ENCODE measurements around the gene UBAP1L. TPM values are rescaled to one million over a fixed set of nuclear protein-coding genes. Genes with fewer than 3 reads are reported as not detected.

The UBAP1L gene
- total RNA-seq, 1 donor, result 2.1 TPM

DNA sequence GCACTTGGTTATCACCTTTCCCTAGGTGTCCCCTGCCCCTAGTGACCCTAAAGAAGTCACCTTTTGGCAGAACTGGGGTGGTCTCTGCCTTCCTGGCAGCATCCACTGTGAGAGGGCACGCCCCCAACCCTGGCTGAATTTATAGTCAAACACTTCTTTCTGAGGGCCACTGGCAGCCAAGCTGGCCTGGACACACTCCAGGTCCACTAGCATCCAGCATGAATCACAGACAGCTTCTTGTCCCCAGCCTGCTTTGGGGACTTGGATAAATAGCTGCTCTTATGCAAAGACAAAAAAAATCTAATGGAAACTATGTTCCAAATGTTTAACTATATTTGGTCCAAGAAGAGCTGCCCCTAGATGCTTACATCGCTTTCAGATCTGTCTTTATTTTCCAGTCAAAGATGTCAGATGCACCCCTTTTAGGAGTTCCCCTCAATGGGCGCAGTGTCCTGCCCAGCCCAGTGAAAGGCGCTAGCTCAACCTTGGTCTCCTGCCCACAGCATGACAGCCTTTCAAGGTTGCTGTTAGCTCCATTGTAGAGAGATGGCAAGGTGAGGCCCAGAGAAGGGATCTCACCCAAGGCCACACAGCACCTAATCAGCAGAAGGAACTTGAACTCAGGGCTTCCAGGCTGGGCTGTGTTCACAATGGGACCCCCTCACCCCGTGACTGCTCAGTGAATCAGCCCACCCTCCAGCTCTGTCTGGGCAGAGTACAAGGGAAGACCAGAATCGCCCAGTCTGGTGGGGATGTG lies 54.2 kb downstream of the UBAP1L start:
- H3K4me3 ChIP-seq (ENCODE audit: low read depth, low read length), result no peak overlapping the region
- TF ChIP-seq CTCF (IDR thresholded peaks at IDR 0.05; ENCODE audit: insufficient read depth, low read length), result no peak
- DNase-seq (ENCODE audit: low read depth), result no peak

- no peak for DNase-seq (ENCODE audit: low read depth)
- no peak for TF ChIP-seq CTCF (IDR thresholded peaks at IDR 0.05; ENCODE audit: insufficient read depth, low read length)
Measured at GRCh38 chr15:65059931-65060596, 54.9 kb downstream of the UBAP1L start.

GRCh38 chr15:65059369-65059750 lies 55.6 kb downstream of the UBAP1L start:
- H3K4me3 ChIP-seq (ENCODE audit: low read depth, low read length), result no peak overlapping the region
- no peak for DNase-seq (ENCODE audit: low read depth)
- no peak for TF ChIP-seq CTCF (IDR thresholded peaks at IDR 0.05; ENCODE audit: insufficient read depth, low read length)

More at GRCh38 chr15:65059931-65060596, 54.9 kb downstream of the UBAP1L start:
- no peak overlapping the region for H3K4me3 ChIP-seq (ENCODE audit: low read depth, low read length)

- no peak overlapping the region for H3K4me3 ChIP-seq (ENCODE audit: low read depth, low read length)
- DNase-seq (ENCODE audit: low read depth), result no peak
- no peak for TF ChIP-seq CTCF (IDR thresholded peaks at IDR 0.05; ENCODE audit: insufficient read depth, low read length)
Measured at GRCh38 chr15:65058394-65059368, 56.3 kb downstream of the UBAP1L start.

DNA sequence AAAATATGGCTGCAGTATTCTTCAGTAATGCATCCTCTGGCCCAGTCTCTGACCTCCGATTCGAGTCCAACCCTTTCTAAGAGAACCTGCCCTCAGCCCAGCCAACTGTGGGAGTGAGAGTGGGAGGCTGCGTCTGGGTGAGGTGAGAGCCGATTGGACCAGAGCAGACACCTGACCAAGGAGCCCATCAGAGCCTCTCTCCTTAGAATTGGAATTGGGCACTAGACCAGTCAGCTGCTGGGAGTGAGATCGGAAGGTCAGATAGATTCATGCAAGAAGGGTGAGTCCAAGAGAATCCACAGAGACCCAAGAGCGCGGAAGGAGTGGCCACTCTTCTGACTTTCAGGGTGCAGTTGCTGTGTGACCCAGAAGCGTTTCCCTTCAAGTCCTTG lies 57.5 kb downstream of the UBAP1L start:
- no peak overlapping the region for H3K4me3 ChIP-seq (ENCODE audit: low read depth, low read length)
- DNase-seq (ENCODE audit: low read depth), result no peak
- TF ChIP-seq CTCF (IDR thresholded peaks at IDR 0.05; ENCODE audit: insufficient read depth, low read length), result no peak

GRCh38 chr15:65056868-65057548 lies 58.0 kb downstream of the UBAP1L start:
- TF ChIP-seq CTCF (IDR thresholded peaks at IDR 0.05; ENCODE audit: insufficient read depth, low read length), result no peak
- H3K4me3 ChIP-seq (ENCODE audit: low read depth, low read length), result no peak overlapping the region
- no peak for DNase-seq (ENCODE audit: low read depth)

All from fibroblast of the aortic adventitia (primary cell).